Posterior vena cava (tissue), 2 donors: Measurements from ENCODE around the gene HSPD1. TPM values are rescaled to one million over a fixed set of nuclear protein-coding genes. Genes with fewer than 3 reads are reported as not detected.
A peak's percentile ranks its signal among the peaks of the same experiment; 100 is the strongest.
"Not testable (repeated sequence)": the region's sequence is repeated elsewhere in the genome, so short reads cannot be mapped to it uniquely, and the experiment has no call there.

Source experiments
- DNase-seq: peaks from one replicate; pipeline ENCODE4 v3.0.0-alpha.2; 2020; ENCODE audit warnings: low spot score
- intact Hi-C, 2 donors: fragments of 100-400 bp; cut with DNase I; formaldehyde crosslinking; loops; one replicate each; pipeline versions ENCODE4 v1.14.1 to v1.14.2; 2022 to 2023
- total RNA-seq, 2 donors: library from RNA; stranded (reverse); fragmentation: NEBNext Ultra II Directional; extraction: Animal tissue kit (Norgen Biotek cat#: 25700); gene quantifications; one replicate each; pipeline ENCODE4 v1.2.1, GENCODE V29; 2021
- donor health status: DM: yes; HTN: yes; CAD: no.
- donor health status: DM: yes; HTN: yes; CAD: no.

HSPD1 gene
- total RNA-seq, 2 donors from 2014 or later, result 106 to 131 TPM

DNA sequence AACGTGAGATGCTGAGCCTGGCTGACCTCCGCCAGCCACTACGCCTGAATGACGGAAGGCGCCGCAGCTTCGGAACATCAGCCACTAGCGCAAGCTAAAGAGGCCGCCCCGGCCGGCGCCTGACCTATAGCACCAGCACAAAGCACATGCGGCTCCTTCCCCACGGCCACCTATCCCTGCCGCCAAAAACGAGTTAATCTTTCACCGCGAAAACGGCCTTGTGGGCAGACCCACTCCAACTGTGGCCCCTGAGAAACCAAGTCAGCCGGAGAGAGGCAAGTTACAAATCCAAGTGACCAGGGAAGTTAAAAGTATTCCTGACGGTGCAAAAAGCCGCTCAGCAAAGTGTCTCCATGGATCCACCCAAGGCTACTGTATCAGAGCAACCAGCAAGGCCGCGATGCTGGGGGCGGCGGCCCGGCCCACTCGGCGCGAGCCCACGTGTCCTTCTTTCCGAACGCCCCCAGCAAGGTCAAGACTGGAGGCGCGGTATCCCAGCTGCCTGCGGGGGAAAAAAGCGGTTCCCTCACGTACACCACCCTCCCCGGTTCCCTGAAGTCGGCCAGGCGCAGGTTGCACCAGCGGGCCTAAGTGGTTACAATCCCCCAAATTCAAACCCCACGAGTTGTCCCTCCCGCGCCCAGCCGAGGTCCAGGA lies 575 bp downstream of the HSPD1 start:
- DNase-seq, result peak; percentile 92
- intact Hi-C loops, result no loop called here

DNA sequence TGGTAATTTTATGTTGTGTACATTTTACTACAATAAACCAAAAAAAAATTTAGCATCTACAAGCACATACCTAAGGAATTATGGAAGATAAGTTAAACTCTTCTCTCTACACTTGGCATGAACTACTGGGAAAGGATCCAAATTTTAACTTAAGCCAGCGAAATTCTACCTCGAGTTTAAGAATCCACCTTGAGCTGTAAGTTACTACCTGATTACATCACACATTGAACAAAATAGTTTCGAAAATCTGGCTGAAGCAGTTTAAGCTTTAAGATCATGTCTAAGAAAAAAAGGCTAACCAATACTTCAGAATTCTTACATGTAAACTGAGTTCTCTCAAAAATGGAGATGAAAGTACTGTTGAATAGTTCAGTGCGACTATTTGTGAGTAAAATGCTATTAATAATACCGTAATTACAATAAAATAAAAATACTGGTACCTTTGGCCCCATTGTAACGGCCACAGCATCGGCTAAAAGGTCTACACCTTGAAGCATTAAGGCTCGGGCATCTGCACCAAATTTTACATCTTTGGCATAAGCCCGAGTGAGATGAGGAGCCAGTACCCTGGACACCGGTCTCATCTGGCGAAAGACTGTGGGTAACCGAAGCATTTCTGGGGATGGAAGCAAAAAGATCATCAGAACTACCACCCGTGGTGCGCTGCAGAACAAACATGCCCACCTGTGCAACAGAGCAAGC lies 1.3 kb downstream of the HSPD1 start:
- no peak for DNase-seq
- intact Hi-C loops, result no loop called here

DNA sequence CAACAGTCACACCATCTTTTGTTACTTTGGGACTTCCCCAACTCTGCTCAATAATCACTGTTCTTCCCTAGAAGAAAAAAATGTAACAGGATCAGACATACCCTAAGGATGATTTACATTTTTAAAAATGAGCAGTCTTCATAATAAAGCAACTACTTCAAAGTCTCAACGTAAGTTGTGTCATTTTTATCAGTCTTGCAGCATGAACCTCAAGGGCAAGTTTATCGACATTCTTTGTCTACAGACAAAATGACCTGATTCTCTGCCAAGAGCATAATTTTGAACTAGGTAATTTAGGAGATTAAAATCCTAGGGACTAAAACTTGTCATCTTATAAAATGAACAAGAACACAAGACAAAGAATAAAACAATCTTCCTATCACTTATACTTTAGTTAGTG lies 2.3 kb downstream of the HSPD1 start:
- no peak for DNase-seq
- intact Hi-C loops, result no loop called here

DNA sequence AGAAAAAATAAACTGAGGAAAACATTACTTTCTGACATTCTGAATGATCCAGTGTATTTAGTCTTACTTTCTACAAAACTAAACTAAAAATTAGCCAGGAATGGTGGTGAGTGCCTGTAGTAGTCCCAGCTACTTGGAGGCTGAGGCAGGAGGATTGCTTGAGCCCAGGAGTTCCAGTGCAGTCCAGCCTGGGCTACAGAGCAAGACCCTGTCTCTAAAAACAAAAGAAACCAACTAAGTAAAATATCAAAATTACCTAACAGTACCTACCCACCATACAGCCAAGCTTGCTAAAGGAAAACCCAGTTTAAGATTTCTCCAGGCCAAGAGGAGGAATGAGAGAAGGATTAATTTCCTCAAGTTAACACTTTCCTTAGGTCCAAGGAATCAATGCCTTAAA lies 2.9 kb downstream of the HSPD1 start:
- no peak for DNase-seq
- intact Hi-C loops, result no loop called here

DNA sequence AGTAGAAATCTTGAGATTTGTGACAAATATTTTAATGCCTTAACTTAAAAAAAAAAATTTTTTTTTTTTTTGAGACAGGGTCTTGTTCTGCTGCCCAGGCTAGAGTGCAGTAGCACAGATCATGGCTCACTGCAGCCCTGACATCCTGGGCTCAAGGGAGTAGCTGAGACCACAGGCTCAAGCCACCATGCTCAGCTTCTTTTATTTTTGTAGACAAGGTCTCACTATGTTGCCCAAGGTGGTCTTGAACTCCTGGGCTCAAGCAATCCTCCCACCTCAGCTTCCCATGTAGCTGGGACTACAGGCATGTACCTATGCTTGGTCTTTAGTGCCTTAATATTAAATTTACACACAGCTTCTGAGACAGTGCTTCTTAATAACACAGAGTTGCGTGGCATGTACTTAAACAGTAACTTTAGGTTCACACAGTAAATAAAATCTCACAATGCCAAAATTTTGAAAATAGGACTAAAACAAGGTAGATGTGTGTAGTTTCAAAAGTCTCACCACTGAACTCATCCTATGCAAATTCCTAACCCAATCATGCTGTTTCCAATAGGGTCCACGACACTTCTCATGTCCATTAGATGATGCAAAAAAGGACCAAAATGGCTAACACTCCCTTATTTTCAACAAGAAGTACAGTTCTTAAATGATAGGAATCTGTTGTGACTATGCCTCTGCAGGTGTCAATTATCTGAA lies 4.1 kb downstream of the HSPD1 start:
- DNase-seq, result no peak
- intact Hi-C loops, result no loop called here

DNA sequence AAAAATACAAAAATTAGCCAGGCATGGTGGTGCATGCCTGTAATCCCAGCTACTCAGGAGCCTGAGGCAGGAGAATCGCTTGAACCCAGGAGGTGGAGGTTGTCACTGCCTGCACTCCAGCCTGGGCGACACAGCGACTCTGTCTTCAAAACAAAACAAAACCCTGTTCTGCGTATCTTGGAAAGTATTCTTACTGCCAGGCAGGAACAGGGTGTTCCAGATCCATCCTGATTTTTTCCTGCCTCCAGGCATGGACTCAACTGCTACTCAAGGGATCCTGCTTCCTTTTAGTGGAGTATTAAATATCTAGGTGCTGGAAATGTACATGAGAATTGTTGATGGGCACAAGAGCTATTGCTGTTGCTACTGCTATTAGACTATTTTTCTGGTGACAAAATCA lies 12.3 kb downstream of the HSPD1 start:
- intact Hi-C loops, result no loop called here
- DNase-seq, result no peak

DNA sequence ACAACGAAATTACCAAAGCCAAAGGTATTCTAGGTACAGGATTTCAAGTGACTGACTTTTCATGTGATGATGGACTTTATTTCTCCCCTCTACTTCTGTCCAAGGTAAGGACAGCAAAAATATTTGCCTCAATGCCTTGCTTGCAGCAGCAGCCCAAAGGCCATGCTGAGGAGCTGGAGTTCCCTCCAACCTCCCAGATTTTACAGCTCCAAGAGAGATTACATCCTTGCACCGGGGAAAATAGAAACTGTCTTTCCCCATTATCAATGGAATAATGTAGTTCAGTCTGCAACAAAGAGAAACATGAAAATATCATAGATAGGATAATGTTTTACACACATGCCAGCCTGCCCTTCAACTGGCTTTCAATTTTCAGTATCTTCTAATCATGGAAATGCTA lies 13.5 kb downstream of the HSPD1 start:
- intact Hi-C loops, result no loop called here
- DNase-seq, result no peak

DNA sequence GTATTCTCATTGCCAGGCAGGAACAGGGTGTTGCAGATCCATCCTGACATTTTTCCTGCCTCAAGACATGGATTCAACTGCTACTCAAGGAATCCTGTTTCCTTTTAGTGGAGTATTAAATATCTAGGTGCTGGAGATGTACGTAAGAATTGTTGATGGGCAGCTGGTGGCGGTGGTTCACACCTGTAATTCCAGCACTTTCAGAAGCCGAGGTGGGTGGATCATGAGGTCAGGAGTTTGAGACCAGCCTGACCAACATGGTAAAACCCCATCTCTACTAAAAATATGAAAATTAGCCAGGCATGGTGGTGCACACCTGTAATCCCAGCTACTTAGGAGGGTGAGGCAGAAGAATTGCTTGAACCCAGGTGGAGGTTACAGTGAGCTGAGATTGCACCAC lies 15.4 kb downstream of the HSPD1 start:
- DNase-seq, intact Hi-C loops: not testable (repeated sequence)

DNA sequence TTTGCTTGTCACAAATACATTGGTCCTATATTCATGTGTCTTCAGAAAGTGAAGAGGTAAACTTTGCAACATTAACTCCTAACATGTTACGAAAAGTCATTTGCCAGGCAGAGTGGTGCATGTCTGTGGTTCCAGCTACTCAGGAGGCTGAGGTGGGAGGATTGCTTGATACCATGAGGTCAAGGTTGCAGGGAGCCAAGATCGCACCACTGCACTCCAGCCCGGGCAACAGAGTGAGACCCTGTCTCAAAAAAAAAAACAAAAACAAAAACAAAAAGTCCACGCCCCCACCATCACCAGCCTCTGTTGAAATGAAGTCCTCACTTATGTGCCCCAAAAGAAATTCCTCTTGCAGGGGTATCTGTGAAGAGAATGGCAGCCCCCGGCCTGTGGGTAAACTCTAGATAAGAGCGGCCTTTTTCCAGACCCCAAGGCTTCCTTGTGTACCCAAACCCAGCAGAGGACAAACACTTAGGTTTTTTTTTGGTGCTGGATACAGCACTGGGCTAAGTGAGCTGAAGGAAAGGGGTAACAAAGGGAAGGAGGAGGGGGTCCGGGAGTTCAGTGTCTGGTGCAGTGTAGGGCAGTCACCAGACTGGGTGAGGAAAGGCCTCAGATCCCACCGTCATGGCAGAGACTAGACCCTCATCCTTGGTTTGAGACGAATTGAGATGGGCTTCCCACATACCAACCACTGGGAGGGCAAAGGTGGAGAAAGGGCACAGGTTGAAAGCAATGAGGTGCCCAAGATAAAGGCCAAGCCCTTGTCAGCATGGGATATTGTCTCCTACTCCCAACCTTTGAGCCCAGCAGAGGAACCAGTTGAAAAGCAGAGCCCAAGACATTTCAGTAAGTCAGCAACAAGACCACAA lies 19.2 kb downstream of the HSPD1 start:
- intact Hi-C loops, result no loop called here
- DNase-seq, result no peak

DNA sequence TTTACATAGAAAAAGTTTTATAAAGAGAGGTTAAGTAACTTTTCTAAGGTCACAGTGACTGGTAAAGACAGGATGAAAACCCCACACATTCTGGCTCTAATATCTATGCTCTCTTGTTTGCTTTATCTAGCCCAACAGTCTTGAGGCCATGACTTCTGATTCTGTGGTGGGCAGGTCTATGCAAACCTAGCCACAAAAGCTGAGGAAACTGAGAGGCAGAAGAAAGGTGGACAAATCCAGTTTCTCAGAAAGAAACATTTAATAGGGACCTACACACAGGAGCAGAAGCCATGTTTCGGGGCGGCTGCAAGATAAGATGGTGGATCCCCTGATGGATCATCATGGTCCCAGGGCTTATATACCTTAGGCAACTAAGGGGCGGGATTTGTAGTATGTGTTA lies 21.8 kb downstream of the HSPD1 start:
- intact Hi-C loops, result no loop called here
- no peak for DNase-seq

DNA sequence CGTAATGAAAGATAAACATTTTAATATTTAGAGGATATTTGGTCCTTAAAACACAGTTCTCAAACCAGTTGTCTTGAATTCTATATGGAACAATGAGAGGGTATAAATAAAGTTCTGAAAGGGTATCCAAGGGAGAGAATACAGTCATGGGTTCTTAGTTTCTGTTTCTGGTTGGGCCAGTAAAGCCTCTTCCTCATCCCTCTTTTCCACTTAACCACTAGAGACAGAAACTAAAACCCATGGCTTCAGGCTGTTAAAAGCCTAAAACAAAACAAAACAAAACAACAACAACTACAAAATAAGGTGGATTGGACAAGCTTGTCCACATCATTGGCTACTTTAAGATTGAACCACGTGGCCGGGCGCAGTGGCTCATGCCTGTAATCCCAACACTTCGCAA lies 27.5 kb downstream of the HSPD1 start:
- intact Hi-C loops, result no loop called here
- no peak for DNase-seq

DNA sequence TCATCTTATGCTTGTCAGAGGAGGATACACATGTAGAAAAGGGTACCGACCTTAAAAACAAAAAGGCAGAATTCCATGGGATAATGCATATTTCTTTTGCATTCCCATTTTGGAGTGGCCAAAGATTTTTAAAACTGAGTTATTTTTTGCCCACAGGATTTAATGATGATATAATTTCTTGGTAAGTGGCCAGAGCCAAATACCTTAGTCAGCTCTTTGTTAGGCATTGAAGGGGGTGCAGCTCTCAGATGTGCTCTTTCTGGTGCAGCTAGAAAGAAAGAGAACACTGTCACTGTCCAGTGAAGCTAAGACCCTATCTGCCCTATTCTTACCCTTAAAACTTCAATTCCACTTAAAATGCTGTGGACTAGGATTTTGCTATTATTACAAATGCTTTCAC lies 35.5 kb downstream of the HSPD1 start:
- no peak for DNase-seq
- intact Hi-C loops, result no loop called here

DNA sequence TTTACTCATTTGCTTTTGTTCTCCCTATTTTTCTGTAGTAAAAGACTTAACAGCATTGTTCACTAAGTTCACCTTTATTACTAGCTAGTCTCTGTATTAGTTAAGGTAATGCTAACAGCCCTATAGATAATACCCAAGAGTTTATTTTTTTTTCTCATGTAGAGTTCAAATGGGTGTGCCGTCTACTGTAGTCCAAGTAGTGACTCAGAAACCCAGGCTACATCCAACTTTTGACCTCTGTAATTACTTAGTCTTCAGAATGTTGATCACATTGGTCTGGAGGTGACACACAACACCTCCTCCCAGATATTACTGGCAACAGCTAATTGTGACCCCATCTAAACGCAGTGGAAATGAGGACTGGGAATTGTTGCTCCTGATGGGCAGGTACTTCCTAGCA lies 38.6 kb downstream of the HSPD1 start:
- intact Hi-C loops, result no loop called here
- no peak for DNase-seq

DNA sequence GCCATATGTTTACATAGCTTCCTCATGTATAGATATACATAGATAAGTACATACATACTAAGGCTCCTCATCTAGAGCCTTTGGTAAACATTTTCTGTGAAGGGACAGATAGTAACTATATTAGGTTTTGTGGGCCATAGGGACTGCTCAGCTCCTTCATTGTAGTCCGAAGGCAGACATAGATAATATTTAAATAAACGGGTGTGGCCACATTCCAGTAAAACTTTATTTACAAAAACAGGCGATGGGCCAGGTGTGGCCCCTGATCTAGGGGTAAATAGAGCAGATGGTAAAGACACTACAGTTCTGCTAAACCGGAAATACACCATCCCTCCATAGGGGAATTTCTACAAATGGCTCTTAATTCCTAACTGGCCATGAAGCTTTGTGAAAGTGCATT lies 39.0 kb downstream of the HSPD1 start:
- intact Hi-C loops, result loop anchor here in 1 of 2 donors (1.0 kb wide), 1 partner anchor 23 kb away; no protein-coding TSS in a partner anchor
- DNase-seq, result no peak

DNA sequence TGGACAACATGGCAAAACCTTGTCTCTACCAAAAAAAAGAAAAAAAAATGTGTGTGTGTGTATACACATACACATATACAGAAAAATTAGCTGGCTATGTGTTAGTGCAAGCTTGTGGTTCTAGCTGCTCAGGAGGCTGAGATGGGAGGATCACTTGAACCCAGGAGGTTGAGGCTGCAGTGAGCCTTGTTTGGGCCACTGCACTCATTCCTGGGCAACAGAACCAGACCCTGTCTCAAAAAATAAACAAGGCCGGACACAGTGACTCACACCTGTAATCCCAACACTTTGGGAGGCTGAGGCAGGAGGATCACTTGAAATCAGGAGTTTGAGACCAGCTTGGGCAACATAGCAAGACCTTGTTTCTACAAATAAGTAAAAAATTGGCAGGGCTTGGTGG lies 44.2 kb downstream of the HSPD1 start:
- no peak for DNase-seq
- intact Hi-C loops, result no loop called here

DNA sequence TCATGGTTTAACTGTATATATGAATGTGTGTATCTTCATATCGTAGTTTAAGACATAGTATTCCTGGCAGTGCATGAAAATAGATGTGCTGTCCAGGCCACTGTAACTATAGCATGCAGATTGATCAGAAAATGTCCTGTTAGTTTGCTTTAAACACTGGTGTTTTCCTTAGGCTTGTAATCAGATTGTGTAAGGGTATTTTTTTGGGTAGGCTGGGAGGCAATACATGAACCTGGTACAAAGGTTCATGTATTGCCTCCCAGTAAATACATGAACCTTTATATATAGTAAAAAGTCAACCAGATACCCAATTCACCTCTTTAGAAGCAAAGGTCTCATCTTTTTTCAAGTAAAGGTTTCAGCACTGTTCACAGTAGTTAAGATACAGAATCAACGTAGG lies 44.7 kb downstream of the HSPD1 start:
- intact Hi-C loops, result loop anchor here in 1 of 2 donors (5.0 kb wide), 1 partner anchor 587 kb away; no protein-coding TSS in a partner anchor

DNA sequence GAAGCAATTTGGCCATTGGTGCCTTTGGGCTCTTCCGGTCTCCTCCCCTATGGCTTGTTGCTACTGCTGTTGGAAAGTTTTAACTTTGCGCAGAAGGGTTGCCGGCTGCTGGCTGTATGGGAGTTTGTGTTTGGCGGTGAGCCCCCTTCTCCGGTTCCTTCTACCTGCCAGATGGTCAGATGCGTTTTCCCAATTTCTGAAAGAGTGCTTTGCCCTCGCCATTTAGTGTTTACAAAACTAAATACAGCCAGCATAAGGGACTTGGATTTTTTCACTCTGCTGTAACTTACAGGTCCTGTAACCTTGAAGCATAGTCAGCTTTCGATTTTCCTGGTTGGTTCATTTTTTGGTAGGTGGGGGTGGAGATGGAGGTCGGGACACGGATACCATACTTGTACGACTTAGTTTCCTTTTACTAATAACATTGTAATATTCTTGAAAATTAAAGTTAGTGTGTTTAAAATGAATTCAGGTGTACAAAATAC lies 45.7 kb downstream of the HSPD1 start:
- no peak for DNase-seq
- intact Hi-C loops, result loop anchor here (2.0 to 5.0 kb wide), 2 partner anchors 19 to 588 kb away; partner anchors contain the start of gene SF3B1 (in 1 of the 2)

More for the DNA sequence above, 44.7 kb downstream of the HSPD1 start:
- DNase-seq, result no peak

DNA sequence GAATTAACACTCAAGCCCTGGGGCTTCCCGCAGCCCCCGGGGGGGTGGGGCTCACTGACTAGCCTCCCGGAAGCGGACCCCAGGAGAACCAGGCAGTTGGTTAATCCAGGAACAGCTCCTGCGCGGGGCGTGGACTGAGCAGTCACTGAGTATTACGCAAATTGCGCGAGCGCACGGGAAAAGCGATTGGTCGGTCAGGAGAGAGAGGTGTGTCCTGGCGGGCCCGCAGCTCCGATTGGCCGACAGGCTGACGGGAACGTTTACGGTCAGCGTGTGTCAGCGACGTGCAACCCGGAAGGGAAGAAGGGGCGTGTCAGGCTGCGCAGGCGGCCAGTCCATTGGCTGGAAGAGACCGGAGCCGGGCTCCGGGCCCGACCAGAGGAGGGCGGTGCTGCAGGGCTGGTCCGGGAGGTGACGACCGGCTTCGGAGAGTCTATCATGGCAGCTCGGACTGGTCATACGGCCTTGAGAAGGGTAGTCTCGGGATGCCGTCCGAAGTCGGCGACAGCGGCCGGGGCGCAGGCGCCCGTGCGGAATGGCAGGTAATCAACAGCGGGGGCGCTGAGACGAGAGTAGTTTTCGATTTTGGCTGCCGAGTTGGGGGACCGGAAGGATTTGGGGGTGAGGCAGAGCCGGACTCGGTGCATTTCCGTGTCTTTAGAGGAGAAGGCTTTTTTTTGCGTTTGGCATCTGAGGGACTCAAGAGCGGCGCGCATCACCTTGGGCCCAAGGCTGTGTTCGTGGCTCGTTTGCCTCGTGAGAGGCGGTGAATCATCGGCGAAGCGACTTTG lies 46.3 kb downstream of the HSPD1 start, which contains the start of gene COQ10B:
TSS of gene COQ10B (plus strand) at position 430 of the 791 bp plus-strand sequence. CDS start at position 439, 9 bp downstream.
- intact Hi-C loops, result loop anchor here (2.0 to 5.0 kb wide), 2 partner anchors 19 to 589 kb away; partner anchors contain the start of gene SF3B1 (in 1 of the 2)
- DNase-seq, result peak; percentile 100
